Measurements from ENCODE around the gene RGS19.
"Not testable (repeated sequence)": the region's sequence is repeated elsewhere in the genome, so short reads cannot be mapped to it uniquely, and the experiment has no call there.

Gene RGS19

GRCh38 chr20:64079273-64080012 is at the start of gene RGS19:
TSS of gene RGS19 (minus strand) at chr20:64079518. CDS start at chr20:64076886, 2,632 bp downstream.
- peak; percentile 78 for DNase-seq

- DNase-seq, result not testable (repeated sequence)
Observed at GRCh38 chr20:64123517-64123916, 44.2 kb upstream of the RGS19 start.

GRCh38 chr20:64122927-64123326 is 43.6 kb upstream of the RGS19 start:
- DNase-seq, result not testable (repeated sequence)

- no peak for DNase-seq
Observed at GRCh38 chr20:64121586-64121985, 42.3 kb upstream of the RGS19 start.

- no peak for DNase-seq
Observed at GRCh38 chr20:64119681-64120341, 40.5 kb upstream of the RGS19 start.

- DNase-seq, result no peak
Observed at GRCh38 chr20:64119301-64119680, 40.0 kb upstream of the RGS19 start.

- not testable (repeated sequence) for DNase-seq
Observed at GRCh38 chr20:64117432-64117777, 38.1 kb upstream of the RGS19 start.

GRCh38 chr20:64116541-64117431 is 37.5 kb upstream of the RGS19 start:
- DNase-seq, result no peak

- DNase-seq, result no peak
Observed at GRCh38 chr20:64116016-64116415, 36.7 kb upstream of the RGS19 start.

- peak; percentile 35 for DNase-seq
Observed at GRCh38 chr20:64115171-64115911, 36.0 kb upstream of the RGS19 start.

- no peak for DNase-seq
Observed at GRCh38 chr20:64114356-64114971, 35.1 kb upstream of the RGS19 start.

GRCh38 chr20:64113796-64114355 is 34.6 kb upstream of the RGS19 start:
- DNase-seq, result no peak

- no peak for DNase-seq
Observed at GRCh38 chr20:64113444-64113775, 34.1 kb upstream of the RGS19 start.

GRCh38 chr20:64112691-64113443 is 33.5 kb upstream of the RGS19 start:
- no peak for DNase-seq

- DNase-seq, result no peak
Observed at GRCh38 chr20:64111841-64112641, 32.7 kb upstream of the RGS19 start.

GRCh38 chr20:64110411-64111068 is 31.2 kb upstream of the RGS19 start:
- DNase-seq, result no peak

- DNase-seq, result no peak
Observed at GRCh38 chr20:64109831-64110391, 30.6 kb upstream of the RGS19 start.

GRCh38 chr20:64108731-64109681 is 29.7 kb upstream of the RGS19 start:
- DNase-seq, result no peak

Data from NCI-H345 (cell line).